ENCODE measurements around the gene CASR. TPM values are rescaled to one million over a fixed set of nuclear protein-coding genes. Genes with fewer than 3 reads are reported as not detected.

The CASR gene
- total RNA-seq, 2 experiments from 2014 or later: 0.04 TPM; not detected in 1

DNA sequence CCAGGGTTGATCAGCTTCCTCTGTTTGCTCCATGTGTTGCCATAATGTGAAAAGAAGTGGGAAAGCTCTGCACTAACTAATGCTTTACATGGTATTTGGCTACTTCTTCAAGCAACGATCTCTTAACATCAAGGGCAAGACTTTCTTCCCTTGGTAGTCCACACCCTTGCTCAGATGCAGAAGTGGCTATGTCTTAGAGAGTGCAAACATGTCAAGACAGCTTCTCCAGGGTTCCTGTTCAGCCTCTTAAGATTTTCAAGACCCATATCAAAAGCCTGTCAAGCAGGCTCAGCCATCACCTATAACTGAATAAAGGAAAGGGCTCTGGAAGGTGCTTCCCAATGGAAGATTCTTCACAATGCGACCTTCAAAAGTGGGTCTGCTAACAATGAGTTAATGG is 76.7 kb downstream of the CASR start:
- Histone ChIP-seq H3K36me3 (ENCODE audit: insufficient read depth, low read length) (no peaks in the 10 kb centered on the region), H4K20me1 (ENCODE audit: insufficient read depth, low read length) (no peaks in the 10 kb centered on the region), H3K27ac (ENCODE audit: low read depth, low read length, poor library complexity, severe bottlenecking) (no peak overlapping the region), H3K9me2 (ENCODE audit: insufficient read depth, low read length) (no peaks in the 10 kb centered on the region), H3K79me2 (ENCODE audit: insufficient read depth, low read depth, low read length) (no peaks in the 10 kb centered on the region), H3K4me3 (ENCODE audit: low read depth, low read length, poor library complexity, severe bottlenecking) (no peak overlapping the region), H3K4me1 (ENCODE audit: insufficient read depth, low read length, poor library complexity, severe bottlenecking) (peaks cover 5% of the 10 kb centered on the region), H3K9me3 (ENCODE audit: low read length) (no peaks in the 10 kb centered on the region), H2AFZ (ENCODE audit: low read length) (no peak overlapping the region), H3K4me2 (ENCODE audit: low read length) (no peak overlapping the region)
- CTCF ChIA-PET (ENCODE audit: unreplicated experiment): no interaction called here
- BruUV-seq (replicated peaks): no TSS peak
- no peak for DNase-seq (ENCODE audit: low spot score)
- TF ChIP-seq, protein P1, sequence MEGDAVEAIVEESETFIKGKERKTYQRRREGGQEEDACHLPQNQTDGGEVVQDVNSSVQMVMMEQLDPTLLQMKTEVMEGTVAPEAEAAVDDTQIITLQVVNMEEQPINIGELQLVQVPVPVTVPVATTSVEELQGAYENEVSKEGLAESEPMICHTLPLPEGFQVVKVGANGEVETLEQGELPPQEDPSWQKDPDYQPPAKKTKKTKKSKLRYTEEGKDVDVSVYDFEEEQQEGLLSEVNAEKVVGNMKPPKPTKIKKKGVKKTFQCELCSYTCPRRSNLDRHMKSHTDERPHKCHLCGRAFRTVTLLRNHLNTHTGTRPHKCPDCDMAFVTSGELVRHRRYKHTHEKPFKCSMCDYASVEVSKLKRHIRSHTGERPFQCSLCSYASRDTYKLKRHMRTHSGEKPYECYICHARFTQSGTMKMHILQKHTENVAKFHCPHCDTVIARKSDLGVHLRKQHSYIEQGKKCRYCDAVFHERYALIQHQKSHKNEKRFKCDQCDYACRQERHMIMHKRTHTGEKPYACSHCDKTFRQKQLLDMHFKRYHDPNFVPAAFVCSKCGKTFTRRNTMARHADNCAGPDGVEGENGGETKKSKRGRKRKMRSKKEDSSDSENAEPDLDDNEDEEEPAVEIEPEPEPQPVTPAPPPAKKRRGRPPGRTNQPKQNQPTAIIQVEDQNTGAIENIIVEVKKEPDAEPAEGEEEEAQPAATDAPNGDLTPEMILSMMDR (conservative IDR thresholded peaks at IDR 0.05; ENCODE audit: low read length): no peak
- TF ChIP-seq EZH2phosphoT487 (IDR thresholded peaks at IDR 0.05; ENCODE audit: borderline replicate concordance, low read depth, low read length): no peak
- POLR2A ChIA-PET: interaction anchor here (0.6 to 1.0 kb wide), 4 partner anchors 11 to 714 kb away, joined by 3 to 5 read pairs (median 4); no protein-coding TSS in a partner anchor
- intact Hi-C loops (cut with micrococcal nuclease; ENCODE audit: unreplicated experiment): no loop called here

DNA sequence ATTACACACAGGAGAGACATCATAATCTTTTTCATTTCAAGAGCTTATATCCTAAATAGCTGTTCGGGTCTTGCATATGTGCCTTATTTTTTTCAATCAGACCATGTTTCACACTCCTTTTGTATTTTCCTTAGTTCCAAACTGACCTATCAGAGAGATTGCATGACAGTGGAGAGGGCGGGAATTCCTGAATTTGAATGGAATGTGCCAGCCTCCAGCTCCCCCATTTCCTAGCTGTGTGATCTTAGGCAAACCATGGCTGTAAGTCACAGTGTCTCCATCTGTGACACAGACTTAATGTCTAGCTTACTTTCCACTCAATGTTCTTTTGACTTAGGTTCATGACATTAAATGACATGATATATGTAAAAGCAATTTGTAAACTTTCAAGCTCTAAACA is 79.6 kb downstream of the CASR start:
- no peaks in the 10 kb centered on the region for H3K4me1 ChIP-seq (ENCODE audit: insufficient read depth, low read length, poor library complexity, severe bottlenecking)
- intact Hi-C loops (cut with micrococcal nuclease; ENCODE audit: unreplicated experiment): no loop called here
- no peaks in the 10 kb centered on the region for H3K36me3 ChIP-seq (ENCODE audit: insufficient read depth, low read length)
- ChIA-PET CTCF (ENCODE audit: unreplicated experiment) (no interaction called here), POLR2A (interaction anchor here (0.6 to 1.3 kb wide), 7 partner anchors 10 to 161 kb away, joined by 3 to 4 read pairs (median 4); no protein-coding TSS in a partner anchor)
- no peak for DNase-seq (ENCODE audit: low spot score)
- no peak for TF ChIP-seq EZH2phosphoT487 (IDR thresholded peaks at IDR 0.05; ENCODE audit: borderline replicate concordance, low read depth, low read length)
- TF ChIP-seq, protein P1 (conservative IDR thresholded peaks at IDR 0.05; ENCODE audit: low read length): no peak
- no peaks in the 10 kb centered on the region for H4K20me1 ChIP-seq (ENCODE audit: insufficient read depth, low read length)
- H3K9me3 ChIP-seq (ENCODE audit: low read length): no peaks in the 10 kb centered on the region
- BruUV-seq (replicated peaks): no TSS peak
- no peak overlapping the region for H3K4me2 ChIP-seq (ENCODE audit: low read length)
- no peaks in the 10 kb centered on the region for H3K79me2 ChIP-seq (ENCODE audit: insufficient read depth, low read depth, low read length)
- no peak overlapping the region for H3K27ac ChIP-seq (ENCODE audit: low read depth, low read length, poor library complexity, severe bottlenecking)
- no peaks in the 10 kb centered on the region for H3K9me2 ChIP-seq (ENCODE audit: insufficient read depth, low read length)
- no peak overlapping the region for H2AFZ ChIP-seq (ENCODE audit: low read length)
- H3K4me3 ChIP-seq (ENCODE audit: low read depth, low read length, poor library complexity, severe bottlenecking): no peak overlapping the region

DNA sequence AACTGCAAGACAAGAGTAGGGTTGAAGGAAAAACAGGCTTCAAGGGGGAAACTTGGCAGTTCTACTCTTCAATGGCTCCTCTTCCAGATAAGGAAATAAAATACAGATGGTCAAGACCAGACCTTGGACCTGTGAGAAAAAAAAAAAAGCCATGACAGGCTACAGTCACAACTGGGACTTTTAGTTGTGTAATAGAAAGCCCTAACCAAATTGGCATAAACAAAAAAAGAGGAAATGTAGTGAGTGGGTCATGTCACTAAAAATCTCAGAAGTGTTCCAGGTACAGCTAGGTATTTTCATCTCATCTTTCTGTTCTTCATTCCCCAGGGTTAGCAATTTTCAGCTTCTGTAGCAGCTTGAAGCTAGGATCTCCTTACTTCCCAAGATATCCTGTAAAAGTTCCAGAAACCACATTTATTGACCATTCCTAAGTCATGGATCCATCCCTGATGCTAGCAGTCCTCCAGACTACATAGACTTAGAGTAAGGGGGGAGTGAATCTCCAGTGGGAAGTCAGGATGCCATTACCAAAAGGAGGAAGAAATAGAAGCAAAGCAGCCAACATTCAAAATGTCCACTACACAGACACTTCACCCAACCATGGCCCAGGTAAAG is 80.6 kb downstream of the CASR start:
- ChIA-PET POLR2A (no interaction called here), CTCF (ENCODE audit: unreplicated experiment) (no interaction called here)
- H3K4me1 ChIP-seq (ENCODE audit: insufficient read depth, low read length, poor library complexity, severe bottlenecking): no peaks in the 10 kb centered on the region
- no peak for DNase-seq (ENCODE audit: low spot score)
- H3K9me2 ChIP-seq (ENCODE audit: insufficient read depth, low read length): no peaks in the 10 kb centered on the region
- no peak for TF ChIP-seq EZH2phosphoT487 (IDR thresholded peaks at IDR 0.05; ENCODE audit: borderline replicate concordance, low read depth, low read length)
- TF ChIP-seq, protein P1 (conservative IDR thresholded peaks at IDR 0.05; ENCODE audit: low read length): no peak
- H2AFZ ChIP-seq (ENCODE audit: low read length): no peak overlapping the region
- no peak overlapping the region for H3K27ac ChIP-seq (ENCODE audit: low read depth, low read length, poor library complexity, severe bottlenecking)
- H3K4me2 ChIP-seq (ENCODE audit: low read length): no peak overlapping the region
- BruUV-seq (replicated peaks): no TSS peak
- H3K79me2 ChIP-seq (ENCODE audit: insufficient read depth, low read depth, low read length): no peaks in the 10 kb centered on the region
- intact Hi-C loops (cut with micrococcal nuclease; ENCODE audit: unreplicated experiment): no loop called here
- no peak overlapping the region for H3K4me3 ChIP-seq (ENCODE audit: low read depth, low read length, poor library complexity, severe bottlenecking)
- no peaks in the 10 kb centered on the region for H4K20me1 ChIP-seq (ENCODE audit: insufficient read depth, low read length)
- no peaks in the 10 kb centered on the region for H3K9me3 ChIP-seq (ENCODE audit: low read length)
- no peaks in the 10 kb centered on the region for H3K36me3 ChIP-seq (ENCODE audit: insufficient read depth, low read length)
